OCI-LY7 (cell line): ENCODE results near the gene BAG1.

ENCODE experiments used
- EZH2phosphoT487 ChIP-seq: fragments of 200-600 bp; sonication (generic); IDR thresholded peaks from 2 replicates; pipeline ENCODE4 v1.6.1; 2018; ENCODE audit warnings: low read depth, borderline replicate concordance, mild to moderate bottlenecking, mixed run types, antibody characterized with exemption, low read length, moderate library complexity, mixed read lengths
- TF ChIP-seq, protein P1 (sequence below): fragments of 200-600 bp; sonication (generic); conservative IDR thresholded peaks from 2 replicates; pipeline ENCODE4 v1.5.1; 2014; ENCODE audit warnings: mild to moderate bottlenecking, antibody characterized with exemption, low read length, moderate library complexity, mixed read lengths

DNA sequence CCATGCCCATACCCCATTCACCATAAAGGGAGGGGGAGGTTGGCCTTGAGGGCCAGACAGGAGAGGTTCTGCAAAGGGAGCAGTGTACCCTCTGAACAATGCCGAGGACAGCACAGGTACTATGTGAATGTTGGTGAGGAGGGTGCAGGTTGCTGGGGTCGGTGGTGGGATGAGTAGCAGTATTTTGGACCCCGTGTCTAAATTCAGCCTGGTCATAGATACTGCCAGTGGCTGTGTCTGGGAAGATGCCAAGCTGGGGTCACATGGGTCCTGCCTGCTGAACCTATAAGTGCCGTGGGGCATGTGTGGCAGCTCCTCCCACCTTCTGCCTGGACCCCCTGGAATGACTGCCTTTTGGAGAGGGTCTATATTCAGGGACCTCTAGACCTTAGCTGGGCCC lies 35.9 kb downstream of the BAG1 start:
- TF ChIP-seq, protein P1, sequence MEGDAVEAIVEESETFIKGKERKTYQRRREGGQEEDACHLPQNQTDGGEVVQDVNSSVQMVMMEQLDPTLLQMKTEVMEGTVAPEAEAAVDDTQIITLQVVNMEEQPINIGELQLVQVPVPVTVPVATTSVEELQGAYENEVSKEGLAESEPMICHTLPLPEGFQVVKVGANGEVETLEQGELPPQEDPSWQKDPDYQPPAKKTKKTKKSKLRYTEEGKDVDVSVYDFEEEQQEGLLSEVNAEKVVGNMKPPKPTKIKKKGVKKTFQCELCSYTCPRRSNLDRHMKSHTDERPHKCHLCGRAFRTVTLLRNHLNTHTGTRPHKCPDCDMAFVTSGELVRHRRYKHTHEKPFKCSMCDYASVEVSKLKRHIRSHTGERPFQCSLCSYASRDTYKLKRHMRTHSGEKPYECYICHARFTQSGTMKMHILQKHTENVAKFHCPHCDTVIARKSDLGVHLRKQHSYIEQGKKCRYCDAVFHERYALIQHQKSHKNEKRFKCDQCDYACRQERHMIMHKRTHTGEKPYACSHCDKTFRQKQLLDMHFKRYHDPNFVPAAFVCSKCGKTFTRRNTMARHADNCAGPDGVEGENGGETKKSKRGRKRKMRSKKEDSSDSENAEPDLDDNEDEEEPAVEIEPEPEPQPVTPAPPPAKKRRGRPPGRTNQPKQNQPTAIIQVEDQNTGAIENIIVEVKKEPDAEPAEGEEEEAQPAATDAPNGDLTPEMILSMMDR = no peak
- no peak for TF ChIP-seq EZH2phosphoT487
